NOMO-1 treated with dmso at 0.1 percent for 144 hours (cell line): ENCODE measurements around the gene LTB4R.

ENCODE experiments used
- DNase-seq: peaks from one replicate; lab custom pipeline; 2025; ENCODE audit not compliant: unreplicated experiment; lab: John Stamatoyannopoulos, UW

LTB4R gene

DNA sequence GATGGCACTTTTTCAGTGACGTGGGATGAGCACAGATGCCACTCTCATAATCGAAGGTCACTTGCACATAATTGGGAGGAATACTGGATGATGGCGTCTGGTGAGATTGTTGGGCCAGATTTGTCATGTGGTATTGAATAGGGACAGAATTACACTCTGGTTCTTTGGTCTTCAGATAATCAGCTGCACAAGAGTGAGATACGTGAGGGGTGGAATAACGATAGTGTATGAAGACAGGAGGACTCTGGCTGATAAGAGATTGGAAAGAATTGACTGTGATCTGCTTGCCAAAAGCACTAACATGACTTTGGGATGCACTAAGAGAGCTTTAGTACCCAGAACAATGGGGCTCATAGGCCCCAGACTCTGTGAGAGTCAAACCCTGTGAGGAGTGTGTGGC, 32.9 kb upstream of the LTB4R start:
- DNase-seq, result no peak

- no peak for DNase-seq
Observed at GRCh38 chr14:24279301-24280186, 31.8 kb upstream of the LTB4R start.

- DNase-seq, result no peak
Observed at GRCh38 chr14:24280797-24281460, 30.4 kb upstream of the LTB4R start.

GRCh38 chr14:24281636-24282035, 29.7 kb upstream of the LTB4R start:
- DNase-seq, result no peak

DNA sequence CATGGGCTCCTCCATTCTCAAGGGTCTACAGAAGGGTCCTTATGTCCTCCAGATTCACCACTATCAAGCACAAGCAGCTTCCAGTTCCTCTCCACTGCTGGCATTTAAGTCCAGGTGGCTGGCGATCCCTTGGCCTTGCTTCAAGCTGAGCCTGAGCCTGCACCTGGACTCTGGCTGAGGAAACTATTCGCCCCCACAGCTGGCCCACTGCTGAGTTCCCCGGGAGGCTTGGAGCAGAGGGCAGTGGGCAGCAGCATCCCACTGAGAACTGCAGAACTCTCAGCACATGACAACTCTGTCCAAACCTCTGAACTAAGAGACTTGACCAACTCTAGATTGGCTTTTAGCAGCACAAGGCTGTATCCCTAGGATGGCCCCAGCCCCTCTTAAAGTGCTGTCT, 28.6 kb upstream of the LTB4R start:
- no peak for DNase-seq

DNA sequence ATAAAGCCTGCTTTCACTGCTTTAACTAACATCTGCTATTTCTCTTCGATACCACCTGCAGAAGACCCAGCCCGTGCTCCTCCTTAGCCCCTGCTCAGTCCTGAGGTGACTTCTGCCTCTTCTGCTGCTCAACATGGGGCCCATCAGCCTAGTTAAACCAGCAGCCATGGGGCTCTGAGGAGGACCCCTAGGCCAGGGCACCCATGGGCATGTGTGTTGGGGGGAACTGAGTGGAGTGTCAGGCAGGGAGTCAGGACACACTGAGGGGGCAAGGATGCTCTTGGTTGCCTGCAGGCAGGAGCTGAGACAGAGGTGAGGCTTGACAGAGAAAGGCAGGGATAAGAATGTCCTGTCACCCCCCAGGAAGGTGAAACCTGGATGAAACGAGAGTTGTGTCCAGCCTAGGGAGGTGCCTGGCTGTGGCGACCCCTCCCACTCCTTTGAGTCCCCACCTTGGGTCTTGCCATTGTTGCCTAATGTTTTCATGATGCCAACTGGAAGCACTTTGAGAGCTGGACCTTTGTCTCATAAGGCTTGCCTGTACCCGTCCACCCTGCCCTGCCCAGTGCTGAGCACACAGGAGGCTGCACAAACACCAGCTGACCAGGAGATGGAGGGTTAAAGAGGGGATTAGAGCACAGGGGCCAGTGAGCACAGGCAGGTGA, 27.4 kb upstream of the LTB4R start:
- no peak for DNase-seq

DNA sequence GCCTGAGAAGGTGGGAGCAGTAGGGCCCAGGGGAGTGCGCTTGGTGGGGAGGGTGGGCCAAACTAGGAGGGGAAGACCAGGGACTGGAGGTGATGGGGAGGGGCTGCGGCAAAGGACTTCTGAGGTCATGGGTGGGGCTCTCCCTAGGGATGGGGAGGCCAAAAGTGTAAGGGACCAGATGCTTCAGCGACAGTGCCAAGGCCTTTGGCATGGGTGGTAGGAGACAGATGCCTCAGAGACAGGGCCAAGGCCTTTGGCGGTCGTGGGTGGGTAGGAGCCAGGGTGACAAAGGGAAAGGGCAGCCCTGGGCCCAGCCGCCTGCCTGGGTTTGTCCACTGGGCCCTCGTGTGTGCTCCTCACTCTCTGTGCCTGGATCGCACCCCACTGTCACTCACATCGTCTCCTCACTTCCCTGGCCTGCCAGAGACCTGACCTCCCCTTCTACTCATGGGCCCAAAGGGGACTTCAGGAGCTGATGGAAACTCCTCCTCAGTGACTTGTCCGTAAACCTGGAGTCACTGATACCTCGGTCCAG, 26.7 kb upstream of the LTB4R start:
- no peak for DNase-seq

GRCh38 chr14:24285351-24285750, 26.0 kb upstream of the LTB4R start:
- no peak for DNase-seq

- DNase-seq, result no peak
Observed at GRCh38 chr14:24286996-24287395, 24.3 kb upstream of the LTB4R start.

DNA sequence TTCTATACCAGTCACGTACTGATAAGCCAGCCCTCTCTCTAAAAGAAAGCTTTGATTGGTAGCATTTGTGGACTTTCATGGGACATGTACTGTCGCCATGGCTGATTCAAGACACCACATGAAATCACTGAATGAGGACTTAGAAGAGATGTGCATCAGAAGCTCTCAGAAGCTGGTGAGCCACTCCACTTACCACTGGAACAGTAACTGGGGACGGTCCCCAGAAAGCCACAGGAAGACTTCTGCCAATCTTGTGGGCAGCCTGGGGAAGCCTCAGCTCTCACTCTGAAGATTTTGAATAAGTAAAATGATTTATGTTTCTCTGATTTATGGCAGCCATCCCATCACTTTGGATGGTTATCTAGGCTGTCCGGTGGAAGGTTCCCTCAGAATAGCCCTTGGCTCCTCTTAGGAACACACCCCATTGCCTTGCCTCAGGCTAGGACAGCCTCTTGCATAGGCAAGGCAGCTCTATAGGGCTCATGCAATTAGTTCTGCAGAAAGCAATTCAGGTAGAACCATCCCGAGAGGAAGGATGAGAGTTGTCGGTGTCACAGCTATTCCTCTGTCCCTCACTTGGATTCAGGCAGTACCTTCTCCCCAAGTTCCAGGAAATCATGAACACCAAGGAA, 21.5 kb upstream of the LTB4R start:
- DNase-seq, result no peak

- no peak for DNase-seq
Observed at GRCh38 chr14:24290746-24291145, 20.6 kb upstream of the LTB4R start.

- DNase-seq, result no peak
Observed at GRCh38 chr14:24291446-24292117, 19.7 kb upstream of the LTB4R start.

GRCh38 chr14:24292118-24292807, 19.0 kb upstream of the LTB4R start:
- DNase-seq, result no peak

- DNase-seq, result no peak
Observed at GRCh38 chr14:24293525-24293924, 17.8 kb upstream of the LTB4R start.

DNA sequence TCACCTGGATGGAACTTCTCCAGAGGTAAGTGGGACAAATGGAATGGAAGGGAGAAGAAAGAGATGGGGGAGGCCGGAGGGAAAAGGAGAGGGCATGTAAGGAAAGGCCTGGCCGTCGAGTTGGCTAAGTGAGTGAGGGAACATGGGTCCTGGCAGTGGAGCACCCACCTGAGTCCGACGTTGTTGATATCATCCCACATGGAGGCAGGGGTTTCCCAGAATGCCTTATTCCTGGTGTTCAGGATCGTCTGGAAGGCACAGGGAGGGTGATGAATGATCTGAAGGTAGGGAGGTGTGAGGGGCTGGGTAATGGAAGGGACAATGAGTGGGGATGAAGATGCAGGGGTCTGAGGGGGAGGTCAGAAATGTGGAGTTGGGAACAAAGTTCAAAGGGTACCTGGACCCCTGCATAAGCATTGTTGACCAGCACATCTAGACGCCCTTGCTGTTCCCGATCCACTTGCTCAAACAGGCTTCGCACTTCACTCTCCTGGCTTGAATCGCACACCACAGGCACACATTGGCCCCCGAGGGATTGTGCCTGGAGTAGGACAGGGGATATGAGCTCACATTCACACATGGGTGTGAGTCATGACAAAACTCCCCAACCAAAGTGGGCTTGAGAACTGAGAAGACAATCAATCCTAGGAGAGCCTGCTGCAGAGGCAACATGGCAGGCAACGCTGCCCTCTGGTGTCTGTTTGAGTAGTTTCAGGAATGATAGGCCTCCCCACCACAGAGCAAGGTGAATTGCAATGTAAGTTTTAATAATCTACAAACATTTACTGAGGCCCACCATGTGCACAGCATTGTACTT, 14.8 kb upstream of the LTB4R start:
- peak; percentile 42 for DNase-seq

GRCh38 chr14:24297190-24297964, 13.9 kb upstream of the LTB4R start:
- DNase-seq, result no peak

DNA sequence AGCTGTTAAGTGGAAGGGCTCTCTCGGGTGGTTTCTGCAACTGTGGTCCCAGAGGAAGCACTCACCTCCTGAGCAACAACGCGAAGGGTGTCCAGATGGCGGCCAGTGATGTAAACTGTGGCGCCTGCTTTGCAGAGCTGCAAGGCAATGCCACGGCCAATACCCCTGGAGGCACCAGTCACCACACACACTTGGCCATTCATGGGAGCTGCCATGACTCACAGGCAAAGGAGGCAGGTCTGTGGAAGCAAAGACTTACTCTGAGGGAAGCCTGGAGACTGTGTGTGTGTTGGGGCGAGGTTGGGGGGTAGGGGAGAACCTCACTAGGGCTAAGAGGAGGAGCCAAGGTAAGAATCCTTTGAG, 12.4 kb upstream of the LTB4R start:
- DNase-seq, result no peak
